SK-N-SH (cell line): ENCODE data around the gene LPCAT1.

Experiments
- IRF3 ChIP-seq: fragments of 150-350 bp; IDR thresholded peaks from 2 replicates; pipeline ENCODE4 v1.6.1; 2016; ENCODE audit warnings: mild to moderate bottlenecking, low read depth, low read length
- JUND ChIP-seq: IDR thresholded peaks from 2 replicates; pipeline ENCODE4 v1.4.0; 2012
- MAX ChIP-seq: IDR thresholded peaks from 2 replicates; pipeline ENCODE4 v1.4.0; 2012; ENCODE audit warnings: low read depth
- POLR2AphosphoS5 ChIP-seq: IDR thresholded peaks from 2 replicates; pipeline ENCODE4 v1.6.1; 2012; ENCODE audit warnings: low read depth, low read length
- USF2 ChIP-seq: fragments of 150-350 bp; IDR thresholded peaks from 2 replicates; pipeline ENCODE4 v1.6.1; 2017; ENCODE audit warnings: antibody characterized with exemption, low read length, low read depth, borderline replicate concordance

- no peak for TF ChIP-seq POLR2AphosphoS5
- no peak for TF ChIP-seq JUND
- TF ChIP-seq USF2, result no peak
- TF ChIP-seq IRF3, result no peak
- no peak for TF ChIP-seq MAX
Observed at GRCh38 chr5:1436036-1436435, 87.7 kb downstream of the LPCAT1 start.
